ENCODE data around the gene KCNJ12.

KCNJ12 gene

DNA sequence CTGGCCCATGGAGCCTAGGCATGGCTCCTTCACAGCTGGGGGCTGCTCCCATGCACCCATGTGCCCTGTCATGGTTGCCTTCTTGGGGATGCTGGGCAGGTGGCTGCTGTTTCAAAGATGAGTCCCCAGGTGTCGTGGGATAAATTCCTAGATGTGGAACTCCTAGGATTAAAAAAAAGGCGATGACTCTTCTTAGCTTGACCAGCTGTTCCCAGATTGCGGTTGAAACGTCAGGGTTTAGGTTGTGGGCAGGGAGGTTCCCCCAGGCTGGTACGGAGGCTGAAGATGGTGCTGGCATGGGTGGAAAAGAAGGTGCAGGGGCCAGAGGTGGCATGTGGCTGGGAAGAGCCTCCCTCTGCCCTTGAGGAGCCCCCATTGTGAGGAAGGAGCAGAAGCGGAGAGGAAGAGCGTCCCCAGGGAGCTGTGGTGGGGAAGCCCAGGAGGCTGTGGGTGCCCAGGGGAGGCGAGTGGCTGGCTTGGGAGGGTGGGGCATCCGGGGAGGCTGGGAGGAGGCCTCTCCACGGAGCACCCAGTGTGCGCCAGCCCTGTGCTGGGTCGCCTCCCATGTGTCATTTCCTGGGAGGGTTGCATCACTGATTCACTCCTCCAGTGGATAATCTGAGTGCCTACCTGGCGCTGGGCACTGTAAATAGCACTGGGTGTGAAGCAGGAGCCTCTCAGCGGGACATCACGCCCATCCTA, 7.5 kb upstream of the KCNJ12 start:
- no peak for DNase-seq

DNA sequence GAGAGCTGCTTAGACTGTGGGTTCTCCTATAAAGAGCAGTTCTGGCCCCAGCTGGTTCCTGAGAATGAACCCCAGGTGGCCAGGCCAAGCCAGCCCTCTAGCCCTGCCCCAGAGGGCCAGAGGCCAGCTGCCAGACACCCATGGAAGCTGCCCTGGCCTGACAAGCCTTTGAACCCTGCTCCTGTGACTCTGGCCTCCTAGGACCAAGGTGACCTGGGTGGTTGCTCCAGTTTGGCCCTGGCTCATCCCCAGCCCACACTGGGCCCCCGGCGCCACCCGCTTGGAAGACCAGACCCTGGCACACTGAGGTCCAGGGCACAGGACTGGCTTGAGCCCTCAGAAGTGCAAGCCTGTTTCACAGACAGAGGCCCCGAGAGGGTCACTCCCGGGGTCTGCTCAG, 6.8 kb upstream of the KCNJ12 start:
- DNase-seq = no peak

DNA sequence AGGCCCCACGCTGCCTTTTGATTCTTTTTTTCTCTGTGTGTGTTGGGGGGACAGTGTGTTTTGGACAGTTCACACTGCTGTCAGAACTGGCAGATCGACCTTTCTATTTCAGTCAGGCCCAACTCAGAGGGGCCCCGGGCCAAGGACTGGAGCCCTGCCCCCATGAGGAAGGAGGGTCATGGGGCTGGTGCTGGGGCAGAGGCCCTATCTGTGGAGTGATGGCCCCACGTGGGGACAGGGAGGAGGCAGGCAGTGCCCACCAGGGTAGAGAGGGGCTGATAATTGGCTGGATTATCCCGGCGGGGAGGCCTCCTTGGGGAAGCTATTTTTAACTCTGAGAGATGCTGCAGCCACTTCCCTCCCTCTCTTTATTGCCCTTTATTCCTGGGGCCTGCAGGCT, 5.7 kb upstream of the KCNJ12 start:
- no peak for DNase-seq

DNA sequence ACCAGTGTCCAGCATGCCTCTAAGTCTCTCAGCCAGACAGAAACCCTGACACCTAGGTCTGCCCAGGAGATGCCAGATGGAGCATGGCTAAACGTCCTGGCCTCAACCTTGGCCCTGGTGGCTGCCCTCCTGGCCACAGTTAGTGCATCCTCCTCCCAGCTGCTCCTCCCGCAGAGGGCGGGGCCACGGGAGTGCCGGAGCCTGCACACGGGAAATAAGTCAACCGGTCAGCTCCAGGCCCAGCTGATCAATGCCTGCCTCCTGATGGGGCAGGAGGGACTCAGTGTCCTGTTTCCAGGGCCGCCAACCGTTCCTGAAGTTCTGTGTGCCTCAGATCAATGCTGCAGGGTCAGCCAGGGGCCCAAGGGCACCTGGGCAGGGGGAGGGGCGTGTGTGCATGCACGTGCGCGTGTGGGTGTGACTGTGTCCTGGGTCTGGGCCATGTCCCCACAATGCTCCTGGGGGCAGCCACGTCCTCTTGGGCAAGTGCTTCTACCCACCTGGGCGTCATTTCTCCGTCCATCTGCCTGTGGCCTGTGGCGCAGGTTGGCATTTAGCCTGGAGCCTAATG, 4.6 kb upstream of the KCNJ12 start:
- no peak for DNase-seq

DNA sequence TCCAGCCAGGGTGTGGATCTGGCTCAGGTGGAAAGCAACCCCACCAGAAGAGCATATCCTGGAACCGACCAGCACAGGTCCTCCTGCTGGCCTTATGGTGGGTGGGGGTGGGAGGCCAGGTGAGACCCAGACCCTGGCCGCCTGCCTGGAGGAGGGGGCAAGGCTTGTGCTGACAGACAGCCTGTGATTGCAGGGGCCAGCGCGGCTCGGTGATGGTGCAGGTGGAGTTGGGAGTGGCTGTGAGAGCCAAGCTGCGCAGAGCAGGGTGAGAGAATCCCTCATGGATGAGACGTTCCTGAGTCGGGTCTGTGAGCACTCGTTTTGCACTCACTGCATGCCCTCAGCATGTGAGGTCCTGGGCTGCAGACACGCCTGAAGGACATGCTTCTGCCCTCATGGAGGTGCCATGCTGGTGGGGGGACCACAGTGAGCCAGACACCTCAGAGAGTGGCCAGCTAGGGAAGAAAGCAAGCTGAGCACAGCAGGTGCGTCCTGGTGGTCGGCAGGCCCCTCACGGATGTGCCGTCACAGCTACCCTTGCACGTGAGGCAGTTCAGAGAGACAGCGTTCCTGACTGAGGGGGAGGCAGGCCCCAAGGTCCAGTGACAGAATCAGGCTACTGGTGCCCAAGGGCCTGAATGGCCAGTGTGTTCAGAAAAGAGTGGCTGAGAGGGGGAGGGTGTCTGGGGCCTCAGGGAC, 3.8 kb upstream of the KCNJ12 start:
- DNase-seq = no peak

DNA sequence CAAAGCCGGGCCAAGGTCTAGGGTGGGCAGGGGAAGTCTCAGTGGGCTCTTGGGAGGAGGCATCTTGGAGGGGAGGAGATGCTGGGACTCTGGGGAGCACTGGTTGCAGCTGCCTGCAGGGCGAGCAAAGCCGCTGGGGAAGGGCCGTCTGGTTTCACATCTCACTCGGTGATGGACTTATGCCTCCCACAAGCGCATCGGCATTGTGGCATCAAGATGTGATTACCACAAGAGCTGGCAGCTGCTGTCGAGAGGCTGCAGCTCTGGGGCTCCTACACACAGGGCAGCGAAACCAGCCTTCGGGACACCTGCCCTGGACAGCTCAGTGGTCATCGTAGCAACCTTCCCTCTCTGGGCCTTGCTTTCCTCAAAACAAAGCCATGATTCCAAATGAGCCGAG, 3.1 kb upstream of the KCNJ12 start:
- no peak for DNase-seq

DNA sequence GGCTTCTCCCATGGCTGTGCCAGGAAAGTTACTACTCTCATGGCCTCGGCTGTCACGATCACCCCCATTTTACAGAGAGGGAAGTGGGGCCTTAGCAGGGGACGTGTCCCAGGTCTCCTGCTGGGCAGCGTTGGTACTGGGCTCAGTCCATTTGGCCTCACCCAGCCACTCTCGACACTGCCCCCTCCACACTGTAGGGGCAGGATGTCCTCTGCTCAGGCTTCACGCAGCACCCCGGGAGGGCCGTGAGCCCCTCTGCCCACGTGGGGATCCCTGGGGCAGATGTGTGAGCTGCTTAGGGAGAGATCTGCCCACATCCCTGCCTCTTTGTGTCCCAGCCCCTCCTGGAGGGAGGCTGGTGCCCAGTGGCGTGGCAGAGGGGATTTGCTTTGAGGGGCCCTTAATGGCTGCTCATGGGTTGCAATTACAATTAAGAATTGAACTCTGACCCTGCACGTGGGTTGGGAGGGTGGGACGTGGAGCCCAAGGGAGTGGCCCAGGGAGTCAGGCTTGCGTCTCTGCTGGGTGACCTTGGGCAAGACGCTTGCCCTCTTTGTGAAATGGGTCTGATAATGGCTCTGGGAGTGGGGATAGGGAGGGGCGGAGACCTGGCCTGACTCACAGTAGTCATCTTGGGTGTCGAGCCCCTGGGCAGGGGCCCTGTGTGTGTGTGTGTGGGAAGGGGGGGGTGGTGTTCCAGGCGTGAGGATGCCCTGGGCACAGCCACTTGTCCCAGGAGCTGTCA, 2.3 kb upstream of the KCNJ12 start:
- DNase-seq = no peak

DNA sequence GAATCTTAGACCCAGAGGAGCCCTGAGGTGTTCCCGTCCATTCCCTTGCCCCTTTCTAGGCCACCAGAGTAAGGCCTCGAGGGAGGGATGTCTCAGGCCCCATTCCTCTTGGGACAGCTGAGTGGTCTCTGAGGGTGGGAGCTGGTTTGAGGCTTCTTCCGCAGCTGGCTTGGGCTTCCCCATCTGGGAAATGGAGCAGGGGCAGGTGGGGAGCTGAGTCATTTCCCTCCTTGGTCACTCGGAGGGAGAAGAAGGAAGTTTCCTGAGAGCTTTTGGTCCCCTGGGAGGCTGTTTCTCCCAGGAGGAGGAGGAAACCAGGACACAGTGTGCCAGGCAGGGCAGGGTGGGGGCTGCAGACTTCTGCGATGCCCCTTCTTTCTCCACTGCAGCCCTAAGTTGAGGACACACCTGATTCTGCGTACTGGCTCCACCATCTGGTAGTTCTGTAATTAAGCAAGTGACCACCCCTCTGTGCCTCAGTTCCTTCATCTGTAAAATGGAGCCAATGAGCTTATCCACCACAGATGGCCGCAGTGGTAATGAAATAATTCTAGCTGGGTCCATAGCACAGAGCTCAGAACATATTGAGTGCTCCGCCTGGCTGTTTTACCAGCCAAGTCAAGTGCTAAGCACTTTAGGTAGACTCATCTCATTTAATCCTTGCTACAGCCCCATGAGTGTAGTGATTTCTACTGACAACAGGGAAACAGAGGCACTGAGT, 1.6 kb upstream of the KCNJ12 start:
- DNase-seq = no peak

DNA sequence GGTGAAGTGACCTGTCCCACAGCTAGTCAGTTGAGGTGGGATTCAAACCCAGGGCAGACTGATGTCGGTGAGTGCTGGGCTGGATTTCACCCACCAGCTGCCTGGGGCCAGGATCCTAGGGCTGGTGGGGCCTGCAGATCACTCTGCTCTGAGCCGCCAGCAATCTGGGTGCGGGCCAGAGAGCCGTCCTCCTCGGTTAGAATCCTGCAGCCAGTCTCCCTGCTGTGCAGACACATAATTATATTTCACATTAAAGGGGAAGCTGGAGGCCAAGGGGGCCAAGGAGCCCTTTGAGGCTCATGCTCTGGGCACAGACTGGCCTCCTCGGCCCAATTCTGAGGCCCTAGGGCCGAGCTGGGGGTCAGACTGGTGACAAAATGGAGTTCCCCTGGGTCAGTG, 996 bp upstream of the KCNJ12 start:
- no peak for DNase-seq

DNA sequence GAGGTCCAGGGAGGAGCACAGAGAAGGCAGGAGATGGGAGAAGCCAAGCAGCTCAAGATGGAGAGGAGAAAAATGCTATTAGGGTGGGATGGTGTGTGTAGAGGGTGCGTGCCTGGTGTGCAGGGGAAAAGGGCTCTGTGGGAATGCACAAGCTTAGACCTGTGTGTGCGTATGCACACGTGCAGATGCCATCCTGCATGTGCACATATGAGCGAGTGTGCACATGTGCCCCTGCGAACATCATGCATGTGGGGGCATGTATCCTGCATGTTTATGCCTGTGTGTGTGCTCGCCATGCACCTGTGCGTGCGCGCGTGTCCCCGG, 438 bp upstream of the KCNJ12 start:
- DNase-seq = no peak

DNA sequence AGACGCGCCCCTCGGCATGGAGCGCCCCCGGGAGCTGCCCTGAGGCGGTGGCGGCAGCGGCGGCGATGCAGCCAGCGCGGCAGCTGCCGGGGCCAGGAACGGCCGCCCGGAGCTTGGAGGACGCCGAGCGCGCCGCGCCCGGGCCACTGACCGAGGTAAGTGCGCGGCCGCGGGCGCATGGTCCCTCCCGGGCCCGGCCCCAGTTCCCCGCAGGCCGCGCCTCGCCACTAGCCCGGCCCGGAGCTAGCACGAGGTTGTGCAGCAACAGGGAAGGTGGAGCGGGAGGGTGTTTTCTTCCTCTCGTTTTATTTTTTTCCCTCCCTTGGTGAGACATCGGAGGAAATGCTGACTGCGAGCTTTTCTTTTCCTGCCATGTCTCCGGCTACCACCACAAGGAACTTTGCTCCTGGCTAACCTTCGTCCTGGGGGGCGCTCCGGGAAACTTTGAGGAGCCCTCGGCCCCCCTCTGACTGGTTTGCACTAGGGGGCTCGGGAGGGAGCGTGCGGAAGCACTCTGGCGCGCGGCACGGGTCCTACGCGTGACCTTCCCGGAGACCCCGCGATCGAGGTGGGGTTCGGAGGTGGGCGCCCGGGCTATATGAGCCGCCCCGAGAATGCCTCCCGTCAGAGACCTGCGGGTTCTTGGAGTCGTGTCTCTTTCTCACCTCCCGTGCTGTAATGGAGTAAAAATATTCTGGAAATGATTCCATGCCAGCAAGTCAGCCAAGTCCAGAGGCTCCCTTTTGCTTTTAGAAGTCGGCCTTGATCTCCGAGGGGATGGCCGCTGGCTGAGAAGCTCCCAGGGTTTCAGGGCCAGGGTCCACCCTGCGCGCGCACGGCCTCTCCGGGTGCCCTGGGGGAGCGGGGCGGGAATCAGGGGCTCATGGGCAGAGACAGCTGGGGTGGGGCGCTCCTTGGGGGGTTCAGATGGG, 868 bp downstream of the KCNJ12 start:
- no peak for DNase-seq

DNA sequence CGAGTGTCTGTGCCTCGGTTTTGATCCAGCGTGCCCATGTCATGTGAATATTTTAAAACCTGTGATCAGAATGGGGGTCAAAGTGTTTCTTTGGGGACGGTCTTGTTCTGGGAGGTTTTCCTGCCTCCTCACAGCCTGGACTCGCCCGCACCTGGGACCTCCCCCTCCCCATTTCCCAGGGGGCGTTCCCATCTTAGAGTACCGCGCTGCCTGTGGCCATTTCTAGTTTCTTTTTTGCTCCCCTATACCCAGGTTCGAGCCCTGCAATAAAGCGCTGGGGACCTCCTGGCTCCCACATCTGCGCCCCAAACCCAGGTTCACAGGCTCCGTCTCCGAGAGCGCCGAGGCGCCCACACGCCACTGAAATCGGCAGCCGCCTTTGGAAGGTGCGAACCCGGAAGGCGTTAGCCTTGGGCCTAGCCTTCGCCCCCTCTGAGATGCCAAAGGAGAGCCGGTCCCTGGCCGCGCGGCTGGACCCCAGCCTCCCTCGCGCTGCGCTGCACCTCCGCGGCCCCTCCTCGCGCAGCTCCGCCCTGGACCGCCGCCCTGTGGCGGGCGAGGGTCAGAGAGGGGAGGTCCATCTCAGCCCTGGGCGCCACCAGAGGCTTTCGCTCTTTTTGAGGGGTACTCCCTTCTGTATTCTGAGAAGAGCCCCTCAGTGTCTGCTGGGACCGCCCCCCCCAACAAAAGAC, 1.7 kb downstream of the KCNJ12 start:
- DNase-seq = no peak

DNA sequence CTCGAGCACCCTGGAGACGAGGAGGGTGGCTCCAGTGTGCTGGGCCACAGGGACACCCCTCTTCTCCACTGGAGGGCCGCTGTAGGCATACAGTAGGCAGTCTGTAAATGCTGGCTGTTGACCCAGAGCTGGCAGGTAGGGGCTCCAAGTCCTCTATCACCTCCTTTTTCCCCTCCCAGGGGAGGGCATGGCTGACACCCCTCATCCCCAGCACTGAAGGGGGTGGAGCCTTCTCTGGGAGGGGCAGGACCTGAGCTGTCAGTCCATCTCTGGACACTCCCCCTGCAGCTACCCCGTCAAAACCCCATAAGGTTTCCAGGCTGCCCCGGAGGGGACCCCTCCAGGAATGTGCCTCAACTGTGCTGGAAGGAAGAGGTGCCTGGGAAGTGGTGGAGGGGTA, 2.4 kb downstream of the KCNJ12 start:
- no peak for DNase-seq

DNA sequence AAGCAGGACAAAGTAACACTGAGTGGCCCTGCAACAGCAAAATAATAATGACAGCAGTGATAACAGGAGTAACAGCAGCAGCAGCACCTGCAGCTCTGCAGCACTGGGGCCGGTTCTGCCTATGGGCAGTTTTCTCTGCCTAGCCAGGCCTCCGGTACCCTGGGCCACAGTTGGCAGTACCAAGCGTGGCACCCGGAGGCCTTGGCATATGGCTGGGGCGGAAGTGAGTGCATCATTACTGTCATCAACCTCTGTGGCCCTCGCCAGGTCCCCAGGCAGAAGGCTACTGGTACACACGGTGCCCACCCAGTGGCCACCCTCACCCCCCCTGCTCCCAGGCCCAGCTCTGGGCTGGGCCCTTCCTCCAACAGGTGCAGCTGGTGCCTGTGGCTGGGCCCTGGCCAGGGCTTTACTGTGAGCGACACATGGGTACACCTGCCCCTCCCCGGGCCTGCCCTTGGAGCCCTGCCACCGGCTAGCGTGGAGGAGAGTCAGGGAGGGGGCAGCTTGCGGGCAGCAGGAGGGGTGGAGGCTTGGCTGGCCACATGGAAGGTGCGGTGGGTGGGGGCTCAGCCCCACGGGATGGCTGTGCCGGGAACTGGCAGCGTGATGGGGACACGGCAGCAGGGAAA, 3.0 kb downstream of the KCNJ12 start:
- DNase-seq = no peak

DNA sequence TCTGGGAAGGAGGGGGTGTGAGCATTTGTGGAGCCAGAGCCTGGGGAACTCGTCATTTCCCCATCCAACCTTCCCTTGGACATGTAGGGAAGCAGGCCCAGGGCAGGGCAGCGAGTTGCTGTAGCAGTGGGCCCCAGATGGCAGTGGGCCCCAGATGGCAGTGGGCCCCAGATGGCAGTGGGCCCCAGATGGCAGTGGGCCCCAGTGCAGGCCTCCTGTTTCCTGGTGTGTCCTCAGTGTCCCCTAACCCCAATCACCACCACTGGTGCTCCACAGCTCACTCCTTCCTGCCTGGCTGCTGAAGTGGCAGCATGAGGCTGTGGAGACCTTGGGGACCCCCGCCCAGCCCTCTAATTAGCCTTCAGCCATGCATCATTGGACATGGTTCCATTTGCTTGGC, 4.5 kb downstream of the KCNJ12 start:
- no peak for DNase-seq

DNA sequence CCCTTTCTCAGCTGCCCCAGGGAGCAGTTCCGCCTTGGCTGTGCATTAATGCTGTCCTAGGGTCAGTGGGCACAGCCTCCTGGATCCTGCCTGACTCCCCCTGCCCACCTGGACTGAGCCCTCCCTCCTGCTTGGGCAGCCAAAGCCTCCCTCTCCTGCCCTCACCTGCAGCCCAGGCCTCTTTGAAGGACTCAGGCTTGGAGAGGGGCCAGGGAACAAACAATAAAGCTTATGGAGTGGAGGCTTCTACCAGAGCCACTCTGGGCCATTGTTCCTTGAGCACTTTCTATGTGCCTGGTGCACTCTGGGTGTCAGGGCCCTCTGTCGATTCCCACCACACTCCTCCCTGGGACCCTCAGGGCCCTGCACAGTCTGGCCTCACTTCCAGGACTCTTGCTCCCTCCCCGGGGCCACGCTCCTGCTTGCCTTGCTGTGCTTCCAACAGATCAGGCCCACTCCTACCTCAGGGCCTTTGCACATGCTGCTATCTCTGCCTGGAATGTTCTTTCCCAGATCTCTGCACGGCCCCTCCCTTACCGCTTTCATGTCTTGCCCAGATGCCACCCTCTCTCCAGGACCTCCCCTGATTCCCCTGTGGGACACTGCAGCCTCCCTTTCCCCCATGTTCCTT, 5.0 kb downstream of the KCNJ12 start:
- no peak for DNase-seq

DNA sequence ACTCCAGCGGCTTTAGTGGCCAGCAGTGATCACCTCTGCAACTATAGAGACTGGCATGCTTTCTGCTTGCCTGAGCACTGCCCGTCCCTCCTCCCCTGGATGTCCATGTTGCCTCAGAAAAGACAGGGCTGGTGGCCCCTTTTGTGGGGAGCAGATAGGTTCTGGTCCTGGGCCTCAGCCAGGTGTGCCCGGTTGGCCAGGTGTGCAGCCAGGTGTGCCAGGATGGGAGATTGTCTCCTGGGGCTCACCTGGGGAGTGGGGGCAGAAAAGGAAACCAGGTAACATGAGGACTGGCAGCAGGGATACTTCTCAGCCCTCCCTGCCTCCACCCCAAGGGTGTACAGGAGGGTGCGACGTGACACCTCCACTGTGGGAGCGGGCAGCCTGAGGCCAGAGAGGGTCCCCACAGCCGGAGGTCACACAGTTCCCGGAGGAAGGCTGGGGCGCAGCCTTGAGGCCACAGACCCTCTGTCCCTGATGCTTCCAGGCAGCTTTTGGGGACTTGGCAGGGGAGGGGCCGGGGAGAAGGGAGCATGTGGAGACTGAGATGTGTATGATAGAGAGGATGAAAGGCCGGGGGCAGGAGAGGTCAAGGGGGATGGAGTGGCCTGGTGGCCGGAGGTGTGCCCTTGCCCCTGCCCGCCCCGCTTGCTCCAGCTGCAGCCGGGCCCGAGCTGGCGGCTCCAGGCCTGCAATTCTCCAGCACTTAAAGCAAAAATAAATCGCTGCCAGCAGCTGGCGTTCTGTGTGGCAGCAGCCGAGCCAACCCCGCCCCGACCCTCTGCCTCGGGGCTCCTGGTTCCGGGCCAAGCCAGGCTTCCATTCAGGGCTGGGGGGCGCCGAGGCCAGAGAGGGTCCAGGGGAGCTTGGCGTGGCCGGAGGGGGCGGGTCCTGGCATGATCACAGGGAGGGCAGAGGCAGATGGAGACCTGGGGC, 6.7 kb downstream of the KCNJ12 start:
- DNase-seq = no peak

DNA sequence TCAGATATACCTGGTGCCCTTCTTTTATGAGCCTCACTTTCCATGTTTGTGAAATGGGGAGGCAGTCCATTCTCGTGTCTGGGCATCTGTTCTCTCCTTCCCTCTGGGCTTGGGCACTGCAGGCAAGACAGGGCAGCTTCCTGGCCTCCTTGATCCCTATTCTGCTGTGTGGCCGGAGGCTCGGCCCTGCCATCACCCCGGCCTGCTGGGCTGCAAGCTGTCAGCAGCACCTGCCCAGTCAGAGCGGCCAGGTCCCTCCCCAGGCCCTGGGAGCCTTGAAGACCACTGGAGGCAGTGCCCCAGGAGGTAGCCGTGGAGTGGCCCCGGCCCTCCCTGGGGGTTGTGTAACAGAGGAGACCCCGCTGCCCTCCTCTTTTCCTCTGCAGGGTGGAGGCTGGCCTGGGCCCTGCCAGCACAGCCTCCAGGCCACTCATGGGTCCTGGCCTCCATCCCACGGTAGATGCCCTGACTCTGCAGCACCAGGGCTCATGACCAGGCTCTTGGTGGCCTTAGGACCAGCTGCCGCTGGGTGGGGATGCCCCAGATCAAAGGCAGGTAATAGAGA, 9.2 kb downstream of the KCNJ12 start:
- DNase-seq = no peak

DNA sequence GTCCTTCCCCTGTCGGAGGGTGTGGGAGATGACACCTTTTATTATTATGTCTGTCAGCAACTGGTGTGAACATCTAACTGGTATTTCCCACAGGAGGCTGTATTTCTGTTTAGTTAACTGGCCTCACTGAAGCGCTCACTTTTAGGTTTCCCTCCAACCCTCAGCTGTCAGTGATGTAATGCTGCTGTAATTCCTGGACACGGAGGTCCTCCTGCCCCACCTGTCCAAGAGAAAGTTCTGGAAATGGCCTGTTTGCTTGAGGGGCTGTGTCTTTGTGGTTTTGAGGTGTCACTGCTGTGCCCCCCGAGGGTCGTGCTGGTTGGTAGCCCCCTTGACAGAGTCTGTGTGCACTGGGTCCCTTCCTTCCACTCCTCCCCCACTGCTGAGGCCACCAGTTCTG, 11.5 kb downstream of the KCNJ12 start:
- DNase-seq = no peak

Measured in CD4-positive, alpha-beta T cell treated with Interleukin-10 for 1 hour (primary cell).